ENCODE results near the gene TRAPPC3. TPM values are rescaled to one million over a fixed set of nuclear protein-coding genes. Genes with fewer than 3 reads are reported as not detected.

The TRAPPC3 gene
- total and polyA plus RNA-seq, 9 donors: 32.4 to 42.1 (median 35.8) TPM

- Histone ChIP-seq H3K4me1 (ENCODE audit: control insufficient read depth, insufficient read depth, low read length) (peaks cover 29% of the 10 kb centered on the region), H3K9me3 (replicated peaks; ENCODE audit: control insufficient read depth, low read depth, low read length) (no peaks in the 10 kb centered on the region), H3K27me3 (ENCODE audit: control insufficient read depth, insufficient read depth, low read length) (peaks cover 20% of the 10 kb centered on the region), H3K27ac (ENCODE audit: low read length) (no peak overlapping the region), H3K36me3 (ENCODE audit: control insufficient read depth, insufficient read depth, low read length) (no peaks in the 10 kb centered on the region), H3K4me3 (ENCODE audit: low read length) (no peak overlapping the region)
- DNase-seq: no peak
- 65% methylated on average over 8 of the region's 11 CpGs for WGBS (ENCODE audit: insufficient coverage)
Observed at GRCh38 chr1:36128126-36128904, 21.0 kb downstream of the TRAPPC3 start.

DNA sequence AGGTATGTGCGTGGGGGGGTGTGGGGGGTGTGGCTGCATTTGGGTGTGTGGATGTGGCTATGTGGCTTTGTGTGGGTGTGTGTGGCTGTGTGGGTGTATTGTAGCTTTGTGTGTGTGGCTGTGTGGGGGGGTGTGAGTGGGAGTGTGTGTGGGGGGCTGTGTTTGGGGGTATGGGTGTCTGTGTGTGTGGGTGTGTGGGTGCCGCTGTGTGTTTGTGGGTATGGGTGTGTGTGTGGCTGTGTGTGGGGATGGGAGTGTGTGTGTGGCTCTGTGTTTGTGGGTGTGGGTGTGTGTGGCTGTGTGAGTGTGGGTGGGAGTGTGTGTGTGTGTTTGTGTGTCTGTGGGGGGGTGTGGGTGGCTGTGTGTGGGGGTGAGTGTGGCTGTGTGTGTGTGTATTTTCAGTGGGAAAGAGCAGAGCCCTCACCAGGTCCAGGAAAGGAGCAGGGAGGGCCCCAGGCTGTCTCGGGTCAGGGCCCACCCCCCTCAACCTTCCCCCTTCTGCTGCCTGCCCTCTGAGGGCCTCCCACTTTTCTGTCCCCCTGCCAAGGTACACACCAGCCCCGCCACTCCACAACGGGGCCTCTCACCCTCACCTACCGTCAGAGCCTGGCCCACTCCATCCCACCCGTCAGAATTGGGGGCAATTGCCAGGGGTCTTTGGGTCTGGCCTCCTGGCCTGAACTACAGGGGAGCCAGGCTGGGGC lies 22.3 kb downstream of the TRAPPC3 start:
- Histone ChIP-seq H3K9me3 (replicated peaks; ENCODE audit: control insufficient read depth, low read depth, low read length) (no peaks in the 10 kb centered on the region), H3K4me3 (ENCODE audit: low read length) (no peak overlapping the region), H3K27me3 (ENCODE audit: control insufficient read depth, insufficient read depth, low read length) (peaks cover 20% of the 10 kb centered on the region), H3K4me1 (ENCODE audit: control insufficient read depth, insufficient read depth, low read length) (peaks cover 36% of the 10 kb centered on the region), H3K27ac (ENCODE audit: low read length) (no peak overlapping the region), H3K36me3 (ENCODE audit: control insufficient read depth, insufficient read depth, low read length) (no peaks in the 10 kb centered on the region)
- DNase-seq: no peak
- 58% methylated on average over 2 of the region's 7 CpGs for WGBS (ENCODE audit: insufficient coverage)

GRCh38 chr1:36126005-36126716 lies 23.1 kb downstream of the TRAPPC3 start:
- H3K27me3 ChIP-seq (ENCODE audit: control insufficient read depth, insufficient read depth, low read length): peaks cover 20% of the 10 kb centered on the region

DNA sequence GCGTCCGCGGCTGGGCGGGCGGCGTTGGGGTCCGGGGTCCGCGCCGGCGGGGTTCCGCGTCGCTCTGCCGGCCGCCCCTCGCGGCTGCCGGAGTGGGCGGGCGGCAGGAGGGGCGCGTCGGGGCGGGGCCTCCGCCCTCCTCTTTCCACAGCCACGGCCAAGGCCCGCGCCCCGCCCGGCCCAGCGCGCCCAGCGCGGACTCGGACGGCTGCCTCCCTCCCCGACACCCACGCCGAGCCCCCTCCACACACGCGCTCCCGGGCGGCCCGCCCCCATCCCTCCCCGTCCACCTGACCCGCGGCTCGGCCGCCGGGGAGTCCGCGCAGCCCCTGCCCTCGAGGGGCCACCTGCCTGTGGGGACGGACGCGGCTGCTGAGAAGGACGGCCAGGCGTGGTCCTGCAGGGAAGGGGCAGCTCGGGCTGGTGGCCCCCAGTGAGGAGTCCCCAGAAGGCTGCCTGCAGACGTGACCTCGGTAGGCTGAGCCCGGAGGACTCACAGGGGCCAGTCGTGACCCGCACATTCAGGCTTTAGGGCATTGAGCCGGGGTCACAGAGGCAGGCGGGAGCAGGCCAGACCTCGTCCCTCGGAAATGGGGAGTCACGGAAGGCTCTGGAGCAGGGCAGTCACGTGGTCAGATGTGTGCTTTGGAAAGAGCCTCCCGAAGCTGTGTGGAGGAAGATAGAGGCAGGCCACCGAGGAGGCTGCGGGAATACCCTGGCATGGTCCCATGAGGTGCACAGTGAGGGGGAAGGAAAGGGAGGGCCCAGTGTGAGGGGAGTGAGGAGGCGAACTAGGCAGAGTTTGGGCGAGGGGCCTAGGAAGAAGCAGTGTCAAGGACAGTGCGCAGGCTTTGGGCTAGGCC lies 23.9 kb downstream of the TRAPPC3 start, which contains the start of gene COL8A2:
TSS of gene COL8A2 (minus strand) at position 94 of the 863 bp plus-strand sequence. CDS start 24,980 bp downstream, outside the sequence.
- WGBS (ENCODE audit: insufficient coverage): 6% methylated on average over 76 of the region's 77 CpGs
- H3K27ac ChIP-seq (ENCODE audit: low read length): peak within 1 kb of the TSS; percentile 42
- no peaks in the 10 kb centered on the region for H3K9me3 ChIP-seq (replicated peaks; ENCODE audit: control insufficient read depth, low read depth, low read length)
- DNase-seq: peak; percentile 80
- no peaks in the 10 kb centered on the region for H3K36me3 ChIP-seq (ENCODE audit: control insufficient read depth, insufficient read depth, low read length)
- peak within 1 kb of the TSS; percentile 38 for H3K4me3 ChIP-seq (ENCODE audit: low read length)
- H3K4me1 ChIP-seq (ENCODE audit: control insufficient read depth, insufficient read depth, low read length): peaks cover 36% of the 10 kb centered on the region
- peaks cover 20% of the 10 kb centered on the region for H3K27me3 ChIP-seq (ENCODE audit: control insufficient read depth, insufficient read depth, low read length)

More at GRCh38 chr1:36126005-36126716, 23.1 kb downstream of the TRAPPC3 start:
- H3K9me3 ChIP-seq (replicated peaks; ENCODE audit: control insufficient read depth, low read depth, low read length): no peaks in the 10 kb centered on the region
- 65% methylated on average over 19 of the region's 21 CpGs for WGBS (ENCODE audit: insufficient coverage)
- no peaks in the 10 kb centered on the region for H3K36me3 ChIP-seq (ENCODE audit: control insufficient read depth, insufficient read depth, low read length)
- H3K4me3 ChIP-seq (ENCODE audit: low read length): peak overlapping the region; percentile 38
- no peak for DNase-seq
- H3K4me1 ChIP-seq (ENCODE audit: control insufficient read depth, insufficient read depth, low read length): peaks cover 36% of the 10 kb centered on the region
- peak overlapping the region; percentile 13 for H3K27ac ChIP-seq (ENCODE audit: low read length)

DNA sequence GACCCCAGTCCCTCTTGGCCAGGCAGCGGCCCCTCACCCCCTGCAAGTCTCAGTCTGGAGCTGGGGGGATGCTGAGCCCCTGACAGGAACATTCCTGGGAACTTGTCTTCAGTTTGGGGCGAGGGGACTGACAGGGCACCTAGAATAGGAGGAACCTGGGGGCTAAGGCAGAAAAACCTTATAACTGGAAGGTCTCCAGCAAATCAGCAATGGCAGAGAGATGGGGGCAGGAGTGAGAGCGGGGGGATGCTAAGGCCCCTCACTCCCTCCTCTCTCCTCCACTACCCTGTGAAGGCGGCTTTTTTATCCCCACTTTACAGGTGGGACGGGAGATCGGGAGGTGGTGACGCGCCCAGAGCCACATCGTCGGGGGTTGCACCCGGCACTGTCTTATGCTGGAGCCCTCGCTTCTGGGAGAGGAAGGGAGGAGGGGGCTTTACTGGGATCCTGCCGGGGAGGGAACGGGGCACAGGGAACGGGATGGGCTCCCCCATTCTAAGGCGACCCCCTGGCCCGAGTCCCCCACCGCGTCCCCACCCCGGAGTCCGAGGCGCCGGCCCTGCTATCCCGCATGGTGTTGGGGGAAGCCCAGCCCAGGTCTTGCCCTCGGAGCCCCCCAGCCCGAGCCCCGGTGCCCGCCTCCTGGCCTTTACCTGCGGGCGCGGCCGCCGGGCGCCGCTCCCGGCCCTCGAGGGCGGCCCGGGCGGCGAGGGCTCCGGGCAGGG lies 24.7 kb downstream of the TRAPPC3 start:
- no peak for DNase-seq
- Histone ChIP-seq H3K9me3 (replicated peaks; ENCODE audit: control insufficient read depth, low read depth, low read length) (no peaks in the 10 kb centered on the region), H3K4me1 (ENCODE audit: control insufficient read depth, insufficient read depth, low read length) (peaks cover 41% of the 10 kb centered on the region), H3K27ac (ENCODE audit: low read length) (peak overlapping the region; percentile 40), H3K27me3 (ENCODE audit: control insufficient read depth, insufficient read depth, low read length) (peaks cover 20% of the 10 kb centered on the region), H3K4me3 (ENCODE audit: low read length) (peak overlapping the region; percentile 19), H3K36me3 (ENCODE audit: control insufficient read depth, insufficient read depth, low read length) (no peaks in the 10 kb centered on the region)
- 6% methylated on average over 29 of the region's 42 CpGs for WGBS (ENCODE audit: insufficient coverage)

DNA sequence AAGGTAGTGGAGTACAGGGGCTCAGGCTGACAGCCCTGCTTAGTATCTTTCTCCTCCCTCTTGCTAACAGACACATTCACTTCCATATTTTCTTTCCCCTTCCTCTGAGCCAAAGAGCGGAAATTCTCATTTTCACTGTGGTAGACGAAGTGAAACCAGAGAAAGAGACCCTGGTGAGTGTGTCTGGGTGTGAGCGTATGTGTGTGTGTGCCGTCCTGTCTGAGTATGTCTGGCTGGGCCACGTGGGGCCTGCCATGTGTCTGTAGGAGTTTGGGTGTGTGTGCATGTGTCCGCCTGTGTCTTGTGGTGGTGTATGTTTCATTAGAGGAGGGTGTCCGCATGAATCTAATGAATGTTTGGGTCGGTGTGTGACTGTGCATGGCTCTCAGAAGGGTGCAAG lies 25.9 kb downstream of the TRAPPC3 start:
- DNase-seq: peak; percentile 83
- Histone ChIP-seq H3K4me3 (ENCODE audit: low read length) (no peak overlapping the region), H3K27me3 (ENCODE audit: control insufficient read depth, insufficient read depth, low read length) (peaks cover 20% of the 10 kb centered on the region), H3K4me1 (ENCODE audit: control insufficient read depth, insufficient read depth, low read length) (peaks cover 51% of the 10 kb centered on the region), H3K36me3 (ENCODE audit: control insufficient read depth, insufficient read depth, low read length) (no peaks in the 10 kb centered on the region), H3K9me3 (replicated peaks; ENCODE audit: control insufficient read depth, low read depth, low read length) (no peaks in the 10 kb centered on the region), H3K27ac (ENCODE audit: low read length) (peak overlapping the region; percentile 38)
- WGBS (ENCODE audit: insufficient coverage): 19% methylated on average over 7 of the region's 8 CpGs

- 64% methylated on average over 10 of the region's 12 CpGs for WGBS (ENCODE audit: insufficient coverage)
- Histone ChIP-seq H3K27ac (ENCODE audit: low read length) (peak overlapping the region; percentile 29), H3K4me1 (ENCODE audit: control insufficient read depth, insufficient read depth, low read length) (peaks cover 59% of the 10 kb centered on the region), H3K9me3 (replicated peaks; ENCODE audit: control insufficient read depth, low read depth, low read length) (no peaks in the 10 kb centered on the region), H3K4me3 (ENCODE audit: low read length) (no peak overlapping the region), H3K36me3 (ENCODE audit: control insufficient read depth, insufficient read depth, low read length) (no peaks in the 10 kb centered on the region), H3K27me3 (ENCODE audit: control insufficient read depth, insufficient read depth, low read length) (peaks cover 20% of the 10 kb centered on the region)
- DNase-seq: no peak
Observed at GRCh38 chr1:36122062-36123030, 26.9 kb downstream of the TRAPPC3 start.

GRCh38 chr1:36119456-36119855 lies 29.8 kb downstream of the TRAPPC3 start:
- no peaks in the 10 kb centered on the region for H3K9me3 ChIP-seq (replicated peaks; ENCODE audit: control insufficient read depth, low read depth, low read length)
- H3K27ac ChIP-seq (ENCODE audit: low read length): peak overlapping the region; percentile 47
- peaks cover 75% of the 10 kb centered on the region for H3K4me1 ChIP-seq (ENCODE audit: control insufficient read depth, insufficient read depth, low read length)
- H3K36me3 ChIP-seq (ENCODE audit: control insufficient read depth, insufficient read depth, low read length): no peaks in the 10 kb centered on the region
- H3K4me3 ChIP-seq (ENCODE audit: low read length): no peak overlapping the region
- no peak for DNase-seq
- peaks cover 4% of the 10 kb centered on the region for H3K27me3 ChIP-seq (ENCODE audit: control insufficient read depth, insufficient read depth, low read length)
- WGBS (ENCODE audit: insufficient coverage): 48% methylated on average over 4 of the region's 9 CpGs

Measured in muscle of leg (tissue), 11 donors.